T-cell (primary cell): ENCODE data around the gene ABHD15. TPM values are rescaled to one million over a fixed set of nuclear protein-coding genes. Genes with fewer than 3 reads are reported as not detected.

Experiments
- ATAC-seq, 4 experiments: fragments of 200-7000 bp in 3 of 4; fragments of 150-1000 bp in 1 of 4; cut with Tn5 transposase; replicated peaks in 1 of 4; 1 replicate in 3 of 4; 2 replicates in 1 of 4; pipeline ENCODE4 v1.10.0; 2021; ENCODE audit warnings: moderate library complexity in 3 of 4, mild to moderate bottlenecking in 2 of 4, moderate number of reproducible peaks in 1 of 4
- CTCF ChIA-PET, 2 donors: fragments of 300-600 bp; sonication (Branson Sonifier 250); formaldehyde crosslinking; loops; one replicate each; lab custom pipeline; 2022; ENCODE audit warnings: antibody characterized with exemption in 2 of 2; lab: Charles Lee
- POLR2A ChIA-PET, 2 donors: fragments of 300-600 bp; sonication (Branson Sonifier 250); formaldehyde crosslinking; loops; one replicate each; lab custom pipeline; 2022; ENCODE audit warnings: antibody characterized with exemption in 2 of 2; lab: Charles Lee
- DNase-seq, 35 experiments: peaks; one replicate each; pipeline versions ENCODE4 v3.0.0 to v3.0.0-alpha.2; 2013 to 2023
- H3K27ac ChIP-seq: one replicate; pipeline ENCODE4 v1.5.1; 2013; ENCODE audit warnings: low read length
- H3K27me3 ChIP-seq, 2 experiments: replicated peaks in 1 of 2; 1 replicate in 1 of 2; 2 replicates in 1 of 2; pipeline versions ENCODE4 v1.6.1 to v1.7.0; 2013; ENCODE audit warnings: low read length in 1 of 2, mixed read lengths in 1 of 2; ENCODE audit not compliant: control insufficient read depth in 2 of 2, insufficient read depth in 2 of 2; ENCODE audit errors: extremely low read depth in 1 of 2
- H3K36me3 ChIP-seq, 2 donors: 1 replicate in 1 of 2; 2 replicates in 1 of 2; pipeline versions ENCODE4 v1.6.1 to v1.7.0; 2013; ENCODE audit warnings: low read length in 1 of 2; ENCODE audit not compliant: control insufficient read depth in 2 of 2, insufficient read depth in 1 of 2; ENCODE audit errors: extremely low read depth in 1 of 2
- H3K4me1 ChIP-seq, 2 experiments: 1 replicate in 1 of 2; 2 replicates in 1 of 2; pipeline versions ENCODE4 v1.6.1 to v1.7.0; 2013; ENCODE audit warnings: low read length in 2 of 2, mixed read lengths in 1 of 2; ENCODE audit not compliant: insufficient read depth in 2 of 2, control insufficient read depth in 1 of 2; ENCODE audit errors: extremely low read depth in 1 of 2
- H3K4me3 ChIP-seq, 2 donors: 1 replicate in 1 of 2; 2 replicates in 1 of 2; pipeline versions ENCODE4 v1.5.1 to v1.7.0; 2013; ENCODE audit warnings: mild to moderate bottlenecking in 2 of 2, low read length in 1 of 2, moderate library complexity in 1 of 2; ENCODE audit not compliant: control insufficient read depth in 1 of 2; ENCODE audit errors: extremely low read depth in 1 of 2
- H3K9me3 ChIP-seq: 2 replicates; pipeline ENCODE4 v1.7.0; 2013
- H3K27ac Mint-ChIP-seq, 2 donors: one replicate each; pipeline ENCODE4 v1.8.0; 2020 to 2021; ENCODE audit warnings: mild to moderate bottlenecking in 2 of 2, mixed read lengths in 2 of 2
- H3K27me3 Mint-ChIP-seq, 2 donors: one replicate each; pipeline ENCODE4 v1.8.0; 2021 to 2022; ENCODE audit warnings: mixed read lengths in 2 of 2
- H3K36me3 Mint-ChIP-seq: one replicate; pipeline ENCODE4 v1.8.0; 2021; ENCODE audit warnings: mixed read lengths
- H3K4me1 Mint-ChIP-seq, 3 donors: one replicate each; pipeline ENCODE4 v1.8.0; 2020 to 2022; ENCODE audit warnings: mixed read lengths in 3 of 3, mild to moderate bottlenecking in 1 of 3
- H3K4me3 Mint-ChIP-seq, 3 donors: one replicate each; pipeline ENCODE4 v1.8.0; 2020 to 2022; ENCODE audit warnings: mild to moderate bottlenecking in 3 of 3, mixed read lengths in 3 of 3, moderate library complexity in 3 of 3
- H3K9me3 Mint-ChIP-seq, 3 donors: one replicate each; pipeline ENCODE4 v1.8.0; 2020 to 2022; ENCODE audit warnings: mixed read lengths in 3 of 3
- WGBS: methylation state at CpG from one replicate; pipeline ENCODE4 v1.1.5; 2013; ENCODE audit warnings: missing lambda C conversion rate; ENCODE audit not compliant: insufficient coverage; 5-methylcytosine and 5-hydroxymethylcytosine counted together
- total RNA-seq, 35 experiments: library from RNA in 6 of 35; stranded (reverse) in 6 of 35; fragments of 120-200 nt in 1 of 35; gene quantifications; one replicate each; pipeline versions ENCODE4 v1.2.1 to v1.2.4 and lab custom pipeline; 2013 to 2026

Gene ABHD15
- total RNA-seq, 5 donors from 2014 or later (not counting 1 experiment from before 2014, with no cell fraction given): 7.9 to 23.1 (median 16.5) TPM

- DNase-seq (no peak), ATAC-seq (no peak)
- POLR2A ChIA-PET: no interaction called here
- H3K36me3 ChIP-seq: no peaks in the 10 kb centered on the region
- H3K27me3 ChIP-seq: no peaks in the 10 kb centered on the region
- no peak overlapping the region for H3K4me3 Mint-ChIP-seq
- CTCF ChIA-PET: no interaction called here
- H3K4me1 ChIP-seq: peaks cover 0 to 3% of the 10 kb centered on the region in 2 experiments
- WGBS: 94% methylated on average over 2 of the region's 3 CpGs
- no peak overlapping the region for H3K27ac ChIP-seq
- H3K9me3 Mint-ChIP-seq: no peaks in the 10 kb centered on the region
- no peaks in the 10 kb centered on the region for H3K36me3 Mint-ChIP-seq
- H3K27ac Mint-ChIP-seq: no peak overlapping the region
- no peak overlapping the region for H3K4me3 ChIP-seq
- peaks cover 5 to 24% (median 13%) of the 10 kb centered on the region in 3 donors for H3K4me1 Mint-ChIP-seq
- no peaks in the 10 kb centered on the region for H3K27me3 Mint-ChIP-seq
- H3K9me3 ChIP-seq: no peaks in the 10 kb centered on the region
These were observed 11.0 kb downstream of the ABHD15 start for GRCh38 chr17:29555840-29556239.

DNA sequence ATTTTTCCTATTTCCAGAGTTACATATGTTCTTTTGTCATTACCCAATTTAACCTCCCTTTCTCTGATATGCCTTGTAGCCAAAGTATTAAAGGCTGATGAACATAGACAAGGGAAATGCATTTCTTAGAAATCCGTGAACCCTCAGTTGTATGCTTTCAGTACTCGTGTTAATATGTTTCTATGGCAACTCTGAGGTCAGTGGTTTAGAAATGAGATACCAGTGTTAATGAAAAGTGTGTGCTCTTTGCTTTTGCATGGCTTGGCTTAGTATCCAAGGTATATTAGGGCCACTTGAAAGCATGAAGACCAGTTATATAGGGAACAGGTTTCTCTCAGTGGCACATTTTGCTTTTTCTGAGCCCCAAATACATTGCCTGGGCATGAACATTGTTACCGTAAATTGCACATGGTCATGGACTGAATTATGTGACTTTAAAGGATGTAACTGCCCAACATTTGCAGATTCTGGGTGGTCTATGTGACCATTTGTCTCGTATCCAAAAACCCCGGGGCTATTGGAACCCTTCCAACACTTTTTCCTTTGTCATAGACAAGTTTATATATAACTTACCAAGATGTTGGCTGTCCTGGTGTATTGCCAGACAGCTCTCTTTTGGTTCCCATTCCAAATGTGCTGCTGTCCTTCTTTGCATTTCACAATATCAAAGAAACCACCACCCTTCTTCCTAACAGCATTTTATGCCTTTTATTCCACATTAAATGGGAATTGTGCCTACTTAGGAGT lies 17.5 kb downstream of the ABHD15 start:
- Histone ChIP-seq H3K9me3 (no peaks in the 10 kb centered on the region), H3K4me1 (no peaks in the 10 kb centered on the region), H3K27me3 (no peaks in the 10 kb centered on the region), H3K4me3 (no peak overlapping the region), H3K36me3 (peaks cover 0 to 5% of the 10 kb centered on the region in 2 donors), H3K27ac (no peak overlapping the region)
- H3K4me1 Mint-ChIP-seq: peaks cover 0 to 16% (median 8%) of the 10 kb centered on the region in 3 donors
- ATAC-seq: no peak
- ChIA-PET POLR2A (interaction anchor here (0.5 to 0.7 kb wide), 2 partner anchors 262 to 315 kb away, joined by 4 to 8 read pairs; no protein-coding TSS in a partner anchor), CTCF (interaction anchor here in 1 of 2 donors (0.6 kb wide), 1 partner anchor 511 kb away, joined by 5 read pairs; no protein-coding TSS in a partner anchor)
- WGBS: 26% methylated on average over 2 of the region's 5 CpGs
- no peak overlapping the region for H3K27ac Mint-ChIP-seq
- peaks cover 9% of the 10 kb centered on the region for H3K36me3 Mint-ChIP-seq
- H3K9me3 Mint-ChIP-seq: no peaks in the 10 kb centered on the region
- H3K27me3 Mint-ChIP-seq: no peaks in the 10 kb centered on the region
- H3K4me3 Mint-ChIP-seq: no peak overlapping the region
- DNase-seq: no peak

DNA sequence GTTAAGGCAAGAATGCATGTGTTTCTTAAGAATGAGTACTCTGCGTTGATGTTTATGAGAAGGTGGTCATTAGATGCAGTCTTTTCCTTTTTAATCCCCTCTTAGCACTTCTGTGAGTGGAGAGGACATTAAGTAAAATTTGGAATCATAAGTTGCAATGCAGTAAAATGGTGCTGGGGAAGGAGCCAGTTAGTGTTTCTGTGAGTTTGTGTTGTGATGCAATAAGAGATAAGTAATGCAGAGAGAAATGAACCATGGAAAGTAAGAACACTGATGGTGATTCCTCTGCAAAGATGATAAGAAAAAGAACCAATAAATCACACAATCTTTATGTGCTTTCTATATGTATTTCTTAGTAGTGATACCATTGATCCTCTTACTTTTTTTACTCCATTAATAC lies 20.0 kb downstream of the ABHD15 start:
- no peak for DNase-seq
- POLR2A ChIA-PET: no interaction called here
- no peaks in the 10 kb centered on the region for H3K27me3 ChIP-seq

GRCh38 chr17:29546085-29546484 lies 20.8 kb downstream of the ABHD15 start:
- WGBS: no CpG with 5 or more reads among the region's 1 CpG
- H3K4me1 Mint-ChIP-seq: peaks cover 0 to 15% (median 8%) of the 10 kb centered on the region in 3 donors
- peaks cover 27% of the 10 kb centered on the region for H3K36me3 Mint-ChIP-seq
- H3K4me1 ChIP-seq: no peaks in the 10 kb centered on the region
- no peak overlapping the region for H3K4me3 ChIP-seq
- no peaks in the 10 kb centered on the region for H3K27me3 ChIP-seq
- H3K27me3 Mint-ChIP-seq: no peaks in the 10 kb centered on the region
- ChIA-PET CTCF (no interaction called here), POLR2A (interaction anchor here in 1 of 2 donors (0.6 kb wide), 1 partner anchor 245 kb away, joined by 7 read pairs; no protein-coding TSS in a partner anchor)
- peaks cover 0 to 25% of the 10 kb centered on the region in 2 donors for H3K36me3 ChIP-seq
- H3K9me3 Mint-ChIP-seq: no peaks in the 10 kb centered on the region
- H3K27ac ChIP-seq: no peak overlapping the region
- no peak for ATAC-seq
- H3K27ac Mint-ChIP-seq: no peak overlapping the region
- H3K9me3 ChIP-seq: no peaks in the 10 kb centered on the region
- no peak for DNase-seq
- no peak overlapping the region for H3K4me3 Mint-ChIP-seq

More for the DNA sequence above, 20.0 kb downstream of the ABHD15 start:
- Mint-ChIP-seq H3K27me3 (no peaks in the 10 kb centered on the region), H3K9me3 (no peaks in the 10 kb centered on the region), H3K4me1 (peaks cover 0 to 15% (median 8%) of the 10 kb centered on the region in 3 donors), H3K36me3 (peaks cover 27% of the 10 kb centered on the region), H3K27ac (no peak overlapping the region), H3K4me3 (no peak overlapping the region)
- H3K36me3 ChIP-seq: peaks cover 0 to 25% of the 10 kb centered on the region in 2 donors
- CTCF ChIA-PET: no interaction called here
- ATAC-seq: no peak
- H3K9me3 ChIP-seq: no peaks in the 10 kb centered on the region
- WGBS: no CpG with 5 or more reads among the region's 1 CpG
- H3K27ac ChIP-seq: no peak overlapping the region
- no peak overlapping the region for H3K4me3 ChIP-seq
- H3K4me1 ChIP-seq: no peaks in the 10 kb centered on the region

GRCh38 chr17:29544066-29544465 lies 22.8 kb downstream of the ABHD15 start:
- H3K36me3 Mint-ChIP-seq: peaks cover 33% of the 10 kb centered on the region
- CTCF ChIA-PET: no interaction called here
- peaks cover 0 to 10% (median 8%) of the 10 kb centered on the region in 3 donors for H3K4me1 Mint-ChIP-seq
- ATAC-seq (no peak), DNase-seq (no peak)
- POLR2A ChIA-PET: interaction anchor here in 1 of 2 donors (0.6 kb wide), 1 partner anchor 15 kb away, joined by 6 read pairs; no protein-coding TSS in a partner anchor
- no peak overlapping the region for H3K27ac ChIP-seq
- no peak overlapping the region for H3K4me3 ChIP-seq
- H3K27me3 ChIP-seq: no peaks in the 10 kb centered on the region
- no peaks in the 10 kb centered on the region for H3K9me3 ChIP-seq
- H3K4me1 ChIP-seq: no peaks in the 10 kb centered on the region
- no peak overlapping the region for H3K27ac Mint-ChIP-seq
- no peaks in the 10 kb centered on the region for H3K27me3 Mint-ChIP-seq
- WGBS: no CpG with 5 or more reads among the region's 4 CpGs
- peaks cover 4 to 35% of the 10 kb centered on the region in 2 donors for H3K36me3 ChIP-seq
- H3K9me3 Mint-ChIP-seq: no peaks in the 10 kb centered on the region
- H3K4me3 Mint-ChIP-seq: no peak overlapping the region

GRCh38 chr17:29533976-29534375 lies 32.9 kb downstream of the ABHD15 start:
- Histone ChIP-seq H3K4me3 (no peak overlapping the region), H3K9me3 (no peaks in the 10 kb centered on the region), H3K27me3 (no peaks in the 10 kb centered on the region), H3K27ac (no peak overlapping the region), H3K4me1 (no peaks in the 10 kb centered on the region), H3K36me3 (peaks cover 11 to 42% of the 10 kb centered on the region in 2 donors)
- Mint-ChIP-seq H3K27me3 (no peaks in the 10 kb centered on the region), H3K4me1 (no peaks in the 10 kb centered on the region), H3K9me3 (no peaks in the 10 kb centered on the region), H3K4me3 (no peak overlapping the region), H3K36me3 (peaks cover 34% of the 10 kb centered on the region), H3K27ac (no peak overlapping the region)
- ATAC-seq (no peak), DNase-seq (no peak)
- ChIA-PET CTCF (interaction anchor here (0.5 to 2.2 kb wide), 5 partner anchors 10 to 584 kb away, joined by 3 to 8 read pairs (median 4); no protein-coding TSS in a partner anchor), POLR2A (no interaction called here)
- WGBS: 97% methylated on average over 4 of the region's 8 CpGs
